SK-N-SH (cell line): ENCODE measurements around the gene TSEN15. TPM values are rescaled to one million over a fixed set of nuclear protein-coding genes. Genes with fewer than 3 reads are reported as not detected.

ENCODE experiments used
- CTCF ChIA-PET: fragments of 300-600, 350-600 bp; formaldehyde crosslinking; extraction: SDS; loops from one replicate; lab custom pipeline; 2021; lab: Yijun Ruan, JAX
- POLR2A ChIA-PET: fragments of 350-600 bp; sonication (Branson Sonifier 250); formaldehyde crosslinking; extraction: SDS; loops from one replicate; lab custom pipeline; 2020; ENCODE audit warnings: antibody characterized with exemption, inconsistent platforms; lab: Yijun Ruan, JAX
- DNase-seq: peaks from one replicate; pipeline ENCODE4 v3.0.0; 2012
- H2AFZ ChIP-seq: fragments of 200-600 bp; sonication (generic); 2 replicates; pipeline ENCODE4 v1.8.1; 2016; ENCODE audit warnings: antibody characterized with exemption, mild to moderate bottlenecking, low read depth
- H3F3A ChIP-seq: fragments of 200-600 bp; sonication (generic); replicated peaks from 2 replicates; pipeline ENCODE3; 2016; ENCODE audit warnings: antibody characterized with exemption, mild to moderate bottlenecking; ENCODE audit not compliant: insufficient read depth
- H3K27ac ChIP-seq, 2 experiments: fragments of 200-500 bp in 1 of 2; fragments of 200-600 bp in 1 of 2; sonication (Bioruptor generic) in 1 of 2; sonication (generic), shearing (Covaris generic) in 1 of 2; 2 replicates each; pipeline versions ENCODE4 v1.5.1 to v1.6.1; 2014 to 2016; ENCODE audit warnings: low read depth in 2 of 2, inconsistent platforms in 1 of 2, low read length in 1 of 2, mild to moderate bottlenecking in 1 of 2, mixed read lengths in 1 of 2
- H3K27me3 ChIP-seq: fragments of 200-600 bp; sonication (generic), shearing (Covaris generic); 2 replicates; pipeline ENCODE4 v1.6.1; 2016; ENCODE audit warnings: mixed run types; ENCODE audit not compliant: insufficient read depth
- H3K36me3 ChIP-seq, 2 experiments: fragments of 200-500 bp in 1 of 2; fragments of 200-600 bp in 1 of 2; sonication (Bioruptor generic) in 1 of 2; sonication (generic) in 1 of 2; replicated peaks in 1 of 2; 2 replicates each; pipeline versions ENCODE3 to v1.5.1; 2014 to 2016; ENCODE audit warnings: low read length in 1 of 2, mild to moderate bottlenecking in 1 of 2; ENCODE audit not compliant: insufficient read depth in 2 of 2, control insufficient read depth in 1 of 2
- H3K4me1 ChIP-seq, 2 experiments: fragments of 200-500 bp in 1 of 2; fragments of 200-600 bp in 1 of 2; sonication (Bioruptor generic) in 1 of 2; sonication (generic), shearing (Covaris generic) in 1 of 2; 2 replicates each; pipeline versions ENCODE4 v1.5.1 to v1.6.1; 2014 to 2016; ENCODE audit warnings: low read depth in 1 of 2, low read length in 1 of 2, mixed run types in 1 of 2; ENCODE audit not compliant: insufficient read depth in 2 of 2, control insufficient read depth in 1 of 2
- H3K4me2 ChIP-seq: fragments of 200-600 bp; sonication (generic), shearing (Covaris generic); 2 replicates; pipeline ENCODE4 v1.6.1; 2017; ENCODE audit warnings: mixed run types
- H3K4me3 ChIP-seq, 2 experiments: fragments of 200-500 bp in 1 of 2; fragments of 200-600 bp in 1 of 2; sonication (Bioruptor generic) in 1 of 2; sonication (generic), shearing (Covaris generic) in 1 of 2; 2 replicates each; pipeline versions ENCODE4 v1.5.1 to v1.8.1; 2014 to 2016; ENCODE audit warnings: low read depth in 2 of 2, inconsistent platforms in 1 of 2, low read length in 1 of 2, mild to moderate bottlenecking in 1 of 2, mixed read lengths in 1 of 2, moderate library complexity in 1 of 2
- H3K79me2 ChIP-seq: fragments of 200-600 bp; sonication (generic); 2 replicates; pipeline ENCODE4 v1.8.1; 2017; ENCODE audit warnings: mild to moderate bottlenecking; ENCODE audit not compliant: insufficient read depth
- H3K9ac ChIP-seq: fragments of 200-600 bp; sonication (generic); 2 replicates; pipeline ENCODE4 v1.6.1; 2017; ENCODE audit warnings: mixed run types
- H3K9me2 ChIP-seq: fragments of 200-600 bp; sonication (generic); 2 replicates; pipeline ENCODE4 v1.6.1; 2017; ENCODE audit warnings: mixed run types
- H3K9me3 ChIP-seq: fragments of 200-600 bp; sonication (generic); 2 replicates; pipeline ENCODE4 v1.6.1; 2017; ENCODE audit warnings: mixed run types, mild to moderate bottlenecking, moderate library complexity
- H4K20me1 ChIP-seq: fragments of 200-600 bp; sonication (generic); 2 replicates; pipeline ENCODE4 v1.6.1; 2017; ENCODE audit warnings: mild to moderate bottlenecking, mixed run types; ENCODE audit not compliant: insufficient read depth
- CHD2 ChIP-seq: fragments of 150-350 bp; IDR thresholded peaks from 2 replicates; pipeline ENCODE4 v1.6.1; 2018; ENCODE audit warnings: low read length; ENCODE audit not compliant: partially characterized antibody
- CTCF ChIP-seq: fragments of 200-600 bp; sonication (generic); IDR thresholded peaks from 2 replicates; pipeline ENCODE4 v1.6.1; 2017; ENCODE audit warnings: antibody characterized with exemption, mild to moderate bottlenecking, moderate library complexity
- ELF1 ChIP-seq: IDR thresholded peaks from 2 replicates; pipeline ENCODE4 v1.4.0; 2012
- EZH2phosphoT487 ChIP-seq: fragments of 200-600 bp; sonication (generic); IDR thresholded peaks from 2 replicates; pipeline ENCODE4 v1.6.1; 2017; ENCODE audit warnings: low read depth, mixed run types, mild to moderate bottlenecking, antibody characterized with exemption, moderate library complexity, borderline replicate concordance
- FOSL2 ChIP-seq: IDR thresholded peaks from 2 replicates; pipeline ENCODE4 v1.4.0; 2012; ENCODE audit warnings: low read depth, mild to moderate bottlenecking, moderate library complexity, borderline replicate concordance
- FOXJ3 ChIP-seq: sonication (generic); formaldehyde crosslinking; IDR thresholded peaks from 2 replicates; pipeline ENCODE4 v1.5.1; 2020; ENCODE audit warnings: mild to moderate bottlenecking, missing genetic modification reagents
- FOXM1 ChIP-seq: IDR thresholded peaks from 2 replicates; pipeline ENCODE4 v1.4.0; 2012; ENCODE audit warnings: low read depth, mild to moderate bottlenecking
- GABPA ChIP-seq: IDR thresholded peaks from 2 replicates; pipeline ENCODE4 v1.4.0; 2012; ENCODE audit warnings: low read depth, mild to moderate bottlenecking
- IRF3 ChIP-seq: fragments of 150-350 bp; IDR thresholded peaks from 2 replicates; pipeline ENCODE4 v1.6.1; 2016; ENCODE audit warnings: mild to moderate bottlenecking, low read depth, low read length
- MAX ChIP-seq: IDR thresholded peaks from 2 replicates; pipeline ENCODE4 v1.4.0; 2012; ENCODE audit warnings: low read depth
- MEF2A ChIP-seq: IDR thresholded peaks from 2 replicates; pipeline ENCODE4 v1.4.0; 2012; ENCODE audit warnings: low read depth, borderline replicate concordance
- NFIC ChIP-seq: IDR thresholded peaks from 2 replicates; pipeline ENCODE4 v1.4.0; 2012; ENCODE audit warnings: borderline replicate concordance
- NRF1 ChIP-seq: IDR thresholded peaks from 2 replicates; pipeline ENCODE4 v1.6.1; 2012; ENCODE audit warnings: low read depth, mild to moderate bottlenecking, low read length
- POLR2AphosphoS5 ChIP-seq: IDR thresholded peaks from 2 replicates; pipeline ENCODE4 v1.6.1; 2012; ENCODE audit warnings: low read depth, low read length
- RAD21 ChIP-seq: IDR thresholded peaks from 2 replicates; pipeline ENCODE4 v1.6.1; 2012; ENCODE audit warnings: mild to moderate bottlenecking, low read length
- SMC3 ChIP-seq: IDR thresholded peaks from 2 replicates; pipeline ENCODE4 v1.6.1; 2012; ENCODE audit warnings: low read depth, low read length, improper control_type of control experiment
- TAF1 ChIP-seq: IDR thresholded peaks from 2 replicates; pipeline ENCODE4 v1.6.1; 2012; ENCODE audit warnings: low read depth, mild to moderate bottlenecking, low read length, moderate library complexity, borderline replicate concordance
- TCF12 ChIP-seq: IDR thresholded peaks from 2 replicates; pipeline ENCODE4 v1.4.0; 2012
- USF1 ChIP-seq: IDR thresholded peaks from 2 replicates; pipeline ENCODE4 v1.4.0; 2012; ENCODE audit warnings: low read depth, borderline replicate concordance
- USF2 ChIP-seq: fragments of 150-350 bp; IDR thresholded peaks from 2 replicates; pipeline ENCODE4 v1.6.1; 2017; ENCODE audit warnings: antibody characterized with exemption, low read length, low read depth, borderline replicate concordance
- ZBTB33 ChIP-seq: IDR thresholded peaks from 2 replicates; pipeline ENCODE4 v1.4.0; 2012; ENCODE audit warnings: low read depth, borderline replicate concordance
- WGBS: methylation state at CpG from one replicate; pipeline ENCODE4 v1.1.6; 2017; ENCODE audit warnings: low lambda C conversion rate; 5-methylcytosine and 5-hydroxymethylcytosine counted together
- polyA plus RNA-seq, 3 experiments: library from polyadenylated mRNA; depleted of rRNA; stranded (reverse); fragments of >200 nt; gene quantifications; 2 replicates each; pipeline ENCODE4 v1.2.3, GENCODE V29; 2012

TSEN15 gene
- polyA plus RNA-seq, 1 of the 3 experiments (the other 2 are of a cell fraction), result 29.0 TPM

- Histone ChIP-seq H3K9ac (no peak overlapping the region), H3K27ac (no peak overlapping the region), H3F3A (no peaks in the 10 kb centered on the region), H3K79me2 (no peaks in the 10 kb centered on the region), H3K4me3 (no peak overlapping the region)
- ChIA-PET CTCF (no interaction called here), POLR2A (no interaction called here)
- TF ChIP-seq GABPA (no peak), TAF1 (no peak), RAD21 (no peak), FOXJ3 (no peak), ZBTB33 (no peak), NRF1 (no peak), FOSL2 (no peak), TCF12 (no peak; the same call in 1 of the 2 replicates)
- TF ChIP-seq, all 33 proteins: peak for 0
- Histone ChIP-seq H3K27me3 (no peaks in the 10 kb centered on the region), H4K20me1 (no peaks in the 10 kb centered on the region), H3K9me3 (no peaks in the 10 kb centered on the region), H3K4me2 (no peak overlapping the region), H3K36me3 (no peaks in the 10 kb centered on the region), H3K4me1 (peaks cover 0 to 10% of the 10 kb centered on the region in 2 experiments; a peak in 2 of 4 replicates), H3K9me2 (no peaks in the 10 kb centered on the region), H2AFZ (no peak overlapping the region)
- 72% methylated on average over 2 of the region's 2 CpGs for WGBS
- DNase-seq, result no peak
Measured at GRCh38 chr1:184014271-184014670, 37.3 kb upstream of the TSEN15 start.

GRCh38 chr1:184016169-184016568, 35.4 kb upstream of the TSEN15 start:
- ChIA-PET POLR2A (no interaction called here), CTCF (no interaction called here)
- no peak overlapping the region for H3K4me3 ChIP-seq
- H4K20me1 ChIP-seq, result no peaks in the 10 kb centered on the region
- H2AFZ ChIP-seq, result no peak overlapping the region
- no peak overlapping the region for H3K27ac ChIP-seq
- H3K9me3 ChIP-seq, result no peaks in the 10 kb centered on the region
- no peaks in the 10 kb centered on the region for H3K27me3 ChIP-seq
- H3K4me1 ChIP-seq, result peaks cover 5 to 11% of the 10 kb centered on the region in 2 experiments; a peak in 3 of 4 replicates
- no peaks in the 10 kb centered on the region for H3F3A ChIP-seq
- H3K79me2 ChIP-seq, result no peaks in the 10 kb centered on the region
- no peaks in the 10 kb centered on the region for H3K36me3 ChIP-seq
- H3K9me2 ChIP-seq, result no peaks in the 10 kb centered on the region
- 87% methylated on average over 2 of the region's 2 CpGs for WGBS
- DNase-seq, result no peak
- H3K9ac ChIP-seq, result no peak overlapping the region
- no peak overlapping the region for H3K4me2 ChIP-seq
- no peak for TF ChIP-seq FOSL2
- no peak for TF ChIP-seq USF1
- no peak for TF ChIP-seq CHD2
- no peak for TF ChIP-seq EZH2phosphoT487
- TF ChIP-seq RAD21, result no peak
- no peak for TF ChIP-seq MEF2A
- no peak for TF ChIP-seq FOXJ3
- TF ChIP-seq POLR2AphosphoS5, result no peak
- TF ChIP-seq ELF1, result no peak
- no peak for TF ChIP-seq IRF3
- TF ChIP-seq NFIC, result no peak
- TF ChIP-seq USF2, result no peak
- TF ChIP-seq MAX, result no peak
- no peak for TF ChIP-seq CTCF
- no peak for TF ChIP-seq SMC3
- TF ChIP-seq NRF1, result no peak
- no peak for TF ChIP-seq GABPA
- TF ChIP-seq FOXM1, result no peak
